NB4 (cell line): ENCODE results near the gene LRMDA.
"Not testable (repeated sequence)": the region's sequence is repeated elsewhere in the genome, so short reads cannot be mapped to it uniquely, and the experiment has no call there.

Experiments
- POLR2A ChIP-seq: IDR thresholded peaks from 2 replicates; pipeline ENCODE4 v1.6.1; 2011; ENCODE audit warnings: mild to moderate bottlenecking; ENCODE audit not compliant: insufficient read length; ENCODE audit errors: extremely low read depth
- TF ChIP-seq, protein P1 (sequence below): IDR thresholded peaks from one replicate; pipeline ENCODE4 v1.5.1; 2012; ENCODE audit warnings: low read depth, low read length

DNA sequence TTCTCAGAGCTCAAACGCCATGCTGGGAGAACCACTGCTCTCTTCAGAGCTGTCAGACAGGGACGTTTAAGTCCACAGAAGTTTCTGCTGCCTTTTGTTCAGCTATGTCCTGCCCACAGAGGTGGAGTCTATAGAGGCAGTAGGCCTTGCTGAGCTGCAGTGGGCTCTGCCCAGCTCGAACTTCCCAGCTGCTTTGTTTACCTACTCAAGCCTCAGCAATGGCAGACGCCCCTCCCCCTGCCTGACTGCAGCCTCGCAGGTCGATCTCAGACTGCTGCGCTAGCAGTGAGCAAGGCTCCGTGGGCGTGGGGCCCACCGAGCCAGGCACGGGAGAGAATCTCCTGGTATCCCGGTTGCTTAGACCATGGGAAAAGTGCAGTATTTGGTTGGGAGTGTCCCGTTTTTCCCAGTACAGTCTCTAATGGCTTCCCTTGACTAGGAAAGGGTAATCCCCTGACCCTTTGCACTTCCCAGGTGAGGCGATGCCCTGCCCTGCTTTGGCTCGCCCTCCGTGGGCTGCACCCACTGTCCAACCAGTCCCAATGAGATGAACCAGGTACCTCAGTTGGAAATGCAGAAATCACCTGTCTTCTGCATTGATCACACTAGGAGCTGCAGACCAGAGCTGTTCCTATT lies 89.9 kb downstream of the LRMDA start:
- TF ChIP-seq, protein P1, sequence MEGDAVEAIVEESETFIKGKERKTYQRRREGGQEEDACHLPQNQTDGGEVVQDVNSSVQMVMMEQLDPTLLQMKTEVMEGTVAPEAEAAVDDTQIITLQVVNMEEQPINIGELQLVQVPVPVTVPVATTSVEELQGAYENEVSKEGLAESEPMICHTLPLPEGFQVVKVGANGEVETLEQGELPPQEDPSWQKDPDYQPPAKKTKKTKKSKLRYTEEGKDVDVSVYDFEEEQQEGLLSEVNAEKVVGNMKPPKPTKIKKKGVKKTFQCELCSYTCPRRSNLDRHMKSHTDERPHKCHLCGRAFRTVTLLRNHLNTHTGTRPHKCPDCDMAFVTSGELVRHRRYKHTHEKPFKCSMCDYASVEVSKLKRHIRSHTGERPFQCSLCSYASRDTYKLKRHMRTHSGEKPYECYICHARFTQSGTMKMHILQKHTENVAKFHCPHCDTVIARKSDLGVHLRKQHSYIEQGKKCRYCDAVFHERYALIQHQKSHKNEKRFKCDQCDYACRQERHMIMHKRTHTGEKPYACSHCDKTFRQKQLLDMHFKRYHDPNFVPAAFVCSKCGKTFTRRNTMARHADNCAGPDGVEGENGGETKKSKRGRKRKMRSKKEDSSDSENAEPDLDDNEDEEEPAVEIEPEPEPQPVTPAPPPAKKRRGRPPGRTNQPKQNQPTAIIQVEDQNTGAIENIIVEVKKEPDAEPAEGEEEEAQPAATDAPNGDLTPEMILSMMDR, result not testable (repeated sequence)
- not testable (repeated sequence) for TF ChIP-seq POLR2A
